Measurements from ENCODE around the gene HMG20A.

HMG20A gene

DNA sequence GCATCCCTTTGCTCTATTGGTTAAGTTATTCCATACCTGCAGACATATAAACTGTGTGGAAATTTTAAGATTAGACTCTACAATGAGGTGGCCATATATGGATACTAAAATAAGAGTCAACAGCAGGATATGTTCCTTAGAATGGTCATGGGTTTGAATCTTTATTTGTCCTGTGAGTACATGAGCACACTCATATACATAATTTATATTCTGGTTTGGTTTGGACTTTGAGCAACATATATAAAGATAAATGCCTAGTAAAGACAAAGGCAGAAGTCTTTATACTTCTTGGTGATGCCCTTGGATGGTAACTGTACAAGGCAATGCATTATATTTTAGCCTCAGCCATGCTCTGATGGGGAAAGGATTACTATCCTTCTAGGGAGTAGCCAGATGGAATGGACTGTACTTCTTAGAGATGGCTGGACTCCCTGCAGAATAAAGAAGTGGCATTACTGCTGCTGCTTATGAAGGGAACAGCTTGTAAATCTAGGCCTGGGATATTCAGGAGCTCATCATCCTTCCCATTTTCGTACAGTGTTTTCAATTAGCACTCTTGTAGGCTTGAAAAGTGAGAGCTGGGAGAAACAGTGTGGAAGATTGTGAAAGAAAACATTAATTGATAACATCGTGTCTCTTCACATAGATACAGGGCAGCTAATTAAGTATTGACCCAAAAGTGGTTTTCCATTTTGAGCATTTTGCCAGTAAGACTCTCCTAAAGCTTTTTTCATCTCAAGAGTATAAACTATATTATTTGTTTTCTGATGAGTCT is 60.4 kb downstream of the HMG20A start:
- no peak for DNase-seq

DNA sequence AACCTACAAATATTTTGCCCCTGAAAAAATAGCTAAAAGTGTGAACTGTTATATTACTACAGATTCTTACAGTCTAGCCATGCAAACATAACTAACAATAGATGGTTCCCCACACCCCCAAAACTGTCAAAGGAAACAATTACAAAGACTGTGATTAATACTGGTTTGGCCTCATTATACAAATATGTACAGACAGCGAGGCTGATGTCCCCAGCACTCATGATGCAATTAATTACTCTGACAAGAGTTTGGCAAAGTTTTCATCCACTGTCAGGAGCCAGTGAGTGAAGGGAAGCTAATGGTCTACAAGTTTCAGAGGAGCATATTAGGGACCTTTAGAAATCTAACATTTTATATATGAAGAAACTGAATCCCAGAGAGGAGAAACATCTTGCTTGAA is 61.0 kb downstream of the HMG20A start:
- no peak for DNase-seq

DNA sequence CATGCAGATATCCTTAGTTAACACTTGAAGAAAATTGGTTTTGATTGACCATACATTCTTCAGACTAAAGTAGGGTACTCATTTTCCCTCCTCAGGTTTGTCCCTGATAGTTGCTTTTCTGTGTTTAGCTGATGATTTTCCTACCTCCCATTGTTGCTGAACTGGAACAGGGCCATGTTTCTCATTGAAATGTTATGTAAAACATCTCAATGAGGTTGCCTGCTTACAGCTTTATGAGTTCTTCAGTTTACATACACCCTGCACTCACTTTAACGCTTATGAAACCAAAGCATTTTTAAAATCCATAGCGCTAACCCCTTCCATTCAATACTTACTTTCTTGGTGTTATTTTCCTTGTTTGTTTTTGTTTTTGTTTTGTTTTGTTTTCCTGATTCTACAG is 61.9 kb downstream of the HMG20A start:
- DNase-seq: no peak

DNA sequence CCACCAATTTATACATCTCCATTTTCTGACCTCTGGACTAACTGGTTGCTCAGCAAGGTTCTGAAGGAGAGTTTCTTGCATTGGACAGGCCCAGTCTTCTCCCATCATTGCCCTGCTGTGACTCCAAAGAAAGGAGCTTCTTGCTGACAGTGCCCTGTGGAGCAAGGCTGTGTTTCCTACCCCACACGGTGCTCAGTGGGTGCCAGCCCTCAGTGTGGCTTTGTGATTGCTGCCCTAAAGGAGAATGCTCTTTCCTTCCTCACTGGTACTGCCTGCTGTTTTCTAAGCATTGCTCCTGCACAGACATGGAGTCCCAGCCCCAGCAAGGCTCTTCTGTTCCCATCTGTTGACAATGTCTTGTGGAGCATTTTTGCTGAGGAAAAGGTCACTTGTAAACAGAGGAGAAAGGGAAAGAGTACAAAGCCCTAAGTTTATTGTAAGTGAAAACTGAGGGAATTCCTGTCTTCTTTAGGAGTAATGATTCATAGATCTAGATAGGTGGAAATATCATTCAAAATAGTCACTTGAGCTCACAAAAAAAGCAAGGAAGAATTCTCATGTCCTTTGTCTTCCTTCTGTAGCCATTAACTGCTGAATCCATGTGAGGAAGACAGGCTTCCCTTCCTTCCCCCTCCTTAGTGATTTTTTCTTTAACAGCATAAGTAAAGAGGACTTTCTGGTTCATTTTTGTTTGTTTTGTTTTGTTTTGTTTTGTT is 62.9 kb downstream of the HMG20A start:
- DNase-seq: no peak

DNA sequence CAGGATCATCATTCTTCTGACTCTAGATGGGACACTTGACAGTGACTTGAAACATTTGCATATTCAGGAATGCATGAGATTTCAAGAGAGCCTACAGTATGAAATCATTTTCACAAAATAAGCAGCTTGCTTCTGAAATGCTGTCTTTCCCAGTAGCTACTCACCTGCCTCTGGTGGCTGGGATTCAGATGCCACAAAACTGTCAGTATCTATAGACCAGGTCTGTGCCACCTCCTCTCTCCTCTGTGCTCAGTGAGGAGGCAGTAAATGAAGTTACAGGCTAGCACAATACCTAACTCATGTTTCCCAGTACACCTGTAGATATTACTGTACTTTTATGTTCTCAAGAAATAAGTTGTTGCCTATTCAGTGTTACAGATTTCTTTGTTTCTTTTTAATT is 64.3 kb downstream of the HMG20A start:
- no peak for DNase-seq

DNA sequence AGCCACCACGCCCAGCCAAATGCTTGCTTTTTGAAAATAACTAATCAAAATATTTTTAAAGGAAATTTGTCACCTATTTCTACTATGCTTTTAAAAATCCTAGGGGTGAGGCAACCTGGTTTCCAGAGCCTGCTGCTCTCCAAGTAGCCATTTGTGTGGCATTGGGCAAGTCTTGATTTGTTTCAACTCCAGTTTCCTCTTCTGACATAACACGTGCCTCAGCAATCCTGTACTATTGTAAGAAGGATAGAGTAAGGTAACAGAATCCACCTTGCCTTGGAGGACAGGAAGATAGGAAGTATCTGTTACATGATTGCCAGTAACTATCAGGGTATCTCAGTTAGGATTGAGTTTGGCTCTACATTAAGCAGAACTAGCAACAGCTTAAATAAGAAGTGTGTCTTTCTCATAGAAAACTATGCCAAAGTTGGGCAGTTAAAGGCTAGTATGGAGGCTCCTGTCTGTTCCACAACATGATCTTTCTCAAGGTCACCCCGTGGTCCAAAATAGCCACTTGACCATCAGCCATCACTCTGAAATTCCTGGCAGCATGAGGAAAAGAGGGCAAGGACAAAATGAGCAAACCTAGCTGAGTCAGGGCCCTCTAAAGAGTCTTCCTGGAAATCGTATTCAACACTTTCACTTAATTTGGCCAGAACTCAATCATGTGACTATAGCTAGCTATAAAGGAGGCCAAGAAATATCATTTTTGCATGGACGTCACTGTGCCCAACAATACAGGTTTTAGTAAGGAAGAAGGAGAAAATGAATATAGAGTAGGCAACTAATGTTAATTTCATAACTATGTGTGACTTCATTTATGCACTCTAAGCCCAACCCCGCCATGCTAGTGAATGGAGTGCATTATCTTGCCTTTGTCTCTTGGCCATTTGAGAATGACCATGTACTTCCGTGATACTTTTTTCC is 66.1 kb downstream of the HMG20A start:
- DNase-seq: no peak

DNA sequence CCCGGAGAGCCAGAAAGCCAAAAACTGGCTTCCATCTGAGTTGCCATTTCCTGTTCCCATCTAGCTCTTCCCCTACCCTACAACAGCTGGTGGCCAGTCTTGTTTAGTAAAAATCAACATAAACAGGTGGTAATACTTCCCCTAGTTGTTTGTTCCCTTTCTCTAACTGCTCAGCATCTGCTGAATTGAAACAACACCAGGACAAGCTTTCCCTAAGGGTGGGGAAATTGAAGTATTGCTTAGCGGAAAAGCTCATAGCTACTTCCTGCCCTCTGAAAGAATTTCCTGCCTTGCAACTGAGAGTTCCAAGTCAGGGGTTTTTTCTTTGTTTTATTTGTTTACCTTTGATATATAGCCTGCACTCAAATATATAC is 66.8 kb downstream of the HMG20A start:
- DNase-seq: no peak

DNA sequence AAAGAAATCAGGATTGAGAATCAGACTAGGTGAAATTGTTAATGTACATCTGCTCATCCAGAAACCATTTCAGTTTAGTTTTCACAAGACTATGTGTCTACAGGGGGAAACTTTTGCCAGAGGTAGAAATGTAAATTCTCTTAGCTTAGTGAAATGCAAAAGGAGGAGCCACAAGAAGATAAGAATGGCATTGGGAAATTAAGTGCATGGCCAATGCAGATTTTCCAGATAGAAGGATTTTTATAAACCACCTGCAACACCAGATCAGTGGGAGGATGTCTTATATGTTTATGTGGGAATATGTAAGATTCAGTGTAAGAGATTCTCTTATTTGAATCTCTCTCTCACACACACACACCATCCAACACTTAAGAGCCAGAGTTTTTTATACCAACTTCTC is 67.2 kb downstream of the HMG20A start:
- no peak for DNase-seq

DNA sequence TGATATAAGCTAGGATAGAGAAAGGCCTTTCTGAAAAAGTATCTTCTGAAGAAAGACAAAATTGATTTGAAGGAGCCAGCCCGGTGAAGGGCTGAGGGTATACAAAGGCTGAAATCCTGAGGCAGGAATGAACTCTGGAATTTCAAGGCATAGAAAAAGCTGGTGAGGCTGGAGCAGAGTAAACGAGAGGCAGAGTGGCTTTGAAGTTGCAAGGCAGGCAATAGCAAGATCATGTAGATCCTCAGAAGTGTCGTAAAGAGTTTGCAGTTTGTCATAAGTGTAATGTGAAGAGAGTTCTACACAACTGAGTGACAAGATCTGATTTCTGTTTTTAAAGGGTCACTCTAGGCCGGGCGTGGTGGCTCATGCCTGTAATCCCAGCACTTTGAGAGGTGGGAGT is 69.0 kb downstream of the HMG20A start:
- DNase-seq: no peak

DNA sequence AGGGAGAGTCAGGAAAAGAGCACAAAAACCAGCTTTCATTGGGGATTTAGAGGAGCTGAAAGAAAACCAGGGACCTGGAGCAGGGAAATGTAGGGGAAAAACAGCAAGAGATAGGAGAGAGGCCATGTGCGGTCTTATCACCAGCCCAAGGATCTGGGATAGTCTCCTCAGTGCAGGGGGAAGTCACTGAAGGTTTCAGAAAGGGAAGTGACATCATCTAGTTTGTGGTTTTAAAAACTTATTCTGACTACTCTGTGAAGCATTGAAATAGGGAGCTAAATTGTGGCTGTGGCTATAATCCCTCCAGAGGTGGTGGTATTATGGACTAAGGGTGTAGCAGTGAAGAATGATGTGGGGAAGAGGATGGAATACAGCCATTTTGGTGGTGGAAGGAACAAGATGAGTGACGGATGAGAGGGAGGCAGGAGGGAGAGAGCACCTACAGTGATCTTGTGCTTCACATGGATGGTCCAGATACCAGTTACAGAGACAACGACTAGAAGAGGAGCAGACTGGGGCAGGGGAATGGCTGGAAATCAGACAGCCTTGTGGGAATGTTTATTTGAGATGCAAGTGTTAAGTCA is 72.7 kb downstream of the HMG20A start:
- no peak for DNase-seq

DNA sequence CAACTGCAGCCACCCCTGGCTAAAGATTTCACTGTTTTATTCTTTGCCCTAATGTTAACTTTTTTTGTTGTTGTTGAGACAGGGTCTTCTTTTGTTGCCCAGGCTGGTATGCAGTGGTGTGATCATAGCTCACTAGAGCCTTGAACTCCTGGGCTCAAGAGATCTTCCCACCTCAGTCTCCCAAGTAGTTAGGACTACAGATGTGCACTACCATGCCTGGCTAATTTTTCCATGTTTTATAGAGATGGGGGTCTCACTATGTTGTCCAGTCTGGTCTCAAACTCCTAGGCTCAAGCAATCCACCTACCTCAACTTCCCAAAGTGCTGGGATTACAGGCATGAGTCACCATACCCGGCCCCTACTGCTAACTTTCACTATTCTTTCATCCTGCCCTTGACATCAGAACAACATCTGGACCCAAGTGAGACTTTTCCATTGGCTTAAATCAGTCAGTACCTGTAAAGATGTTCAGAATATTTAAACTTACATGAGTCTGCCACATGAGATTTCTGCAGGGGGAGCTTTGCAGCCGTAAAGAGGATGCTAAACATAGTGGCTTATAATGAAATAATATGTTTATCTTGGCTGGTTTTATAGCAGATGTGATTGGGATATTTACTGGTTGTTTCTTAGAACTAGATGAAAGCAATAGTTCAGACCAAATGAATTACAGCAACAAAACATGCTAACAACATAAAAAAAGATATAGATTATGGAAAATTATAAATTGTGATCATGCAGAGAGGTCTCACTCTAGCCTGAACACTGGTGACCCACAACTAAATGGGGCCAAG is 73.6 kb downstream of the HMG20A start:
- no peak for DNase-seq

DNA sequence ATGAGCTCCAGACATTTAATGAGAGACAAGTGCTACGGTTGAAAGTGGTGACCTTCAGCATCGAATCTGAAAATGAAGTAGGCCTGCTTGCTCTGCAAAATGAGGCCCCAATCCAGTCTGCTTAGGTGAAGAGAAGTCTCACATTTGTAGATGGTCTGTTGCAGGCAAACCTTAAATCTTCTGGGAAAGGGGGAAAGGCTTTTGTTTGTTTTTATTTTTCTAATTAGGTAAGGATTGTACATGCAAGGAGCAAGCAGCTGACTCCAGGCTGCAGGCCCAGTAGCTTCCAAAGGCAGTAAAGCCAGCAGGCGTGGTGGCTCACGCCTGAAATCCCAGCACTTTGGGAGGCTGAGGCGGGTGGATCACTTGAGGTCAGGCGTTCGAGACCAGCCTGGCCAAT is 74.3 kb downstream of the HMG20A start:
- DNase-seq: no peak

DNA sequence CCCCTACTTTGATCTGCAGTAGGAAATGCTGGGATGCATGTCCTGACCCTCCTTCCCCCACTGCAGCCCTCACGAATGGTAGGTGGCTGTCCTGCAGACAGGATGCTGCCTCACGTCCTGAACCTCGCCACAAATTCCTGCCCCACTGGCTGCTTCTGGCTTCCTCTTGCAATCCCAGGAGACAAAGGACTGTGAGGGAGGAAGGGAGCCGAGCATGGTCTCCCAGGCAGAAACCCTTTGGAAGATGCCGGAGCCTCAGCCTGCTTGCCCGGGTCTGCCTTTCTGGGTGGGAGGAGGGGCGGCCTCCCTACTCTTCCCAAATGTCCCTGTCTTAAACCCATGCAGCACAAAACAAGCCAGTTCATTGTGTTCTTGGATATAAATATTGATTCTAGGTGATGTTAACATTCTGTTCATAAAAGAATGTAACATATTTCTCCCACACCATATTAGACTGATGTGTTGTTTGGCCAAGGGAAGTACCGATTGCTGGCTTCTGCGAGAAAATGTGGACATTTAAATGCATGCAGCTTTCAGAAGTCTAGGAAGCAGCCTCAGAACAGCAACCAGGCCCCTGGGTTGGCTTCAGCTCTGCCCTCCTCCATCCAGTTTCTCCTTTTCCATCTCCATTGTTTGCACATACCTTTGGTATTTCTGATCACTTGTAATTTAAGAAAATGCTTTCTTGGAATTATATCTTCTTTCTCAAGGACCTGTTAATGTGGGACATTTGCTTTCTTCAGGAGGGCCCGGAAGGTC is 75.3 kb downstream of the HMG20A start:
- no peak for DNase-seq

DNA sequence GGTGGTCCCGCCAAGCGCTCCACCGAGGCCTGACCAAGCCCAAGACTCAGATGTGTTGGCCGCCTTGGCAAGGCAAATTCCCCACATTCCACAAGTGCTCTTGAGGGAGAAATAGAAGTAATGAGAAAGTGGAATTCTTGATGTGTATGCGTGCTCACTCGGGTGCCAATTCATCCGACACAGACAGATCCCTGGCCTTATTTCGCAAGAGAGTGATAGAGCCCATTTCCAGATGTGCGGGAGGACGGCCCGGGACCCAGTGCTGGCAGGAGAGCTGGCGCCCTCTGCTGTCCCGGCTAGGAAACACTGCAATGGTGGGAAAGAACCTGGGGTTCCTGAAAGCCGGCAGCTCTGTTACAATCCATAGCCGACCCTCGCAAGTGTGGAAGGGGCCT is 76.0 kb downstream of the HMG20A start:
- DNase-seq: peak; percentile 24 to 59 (median 57)

DNA sequence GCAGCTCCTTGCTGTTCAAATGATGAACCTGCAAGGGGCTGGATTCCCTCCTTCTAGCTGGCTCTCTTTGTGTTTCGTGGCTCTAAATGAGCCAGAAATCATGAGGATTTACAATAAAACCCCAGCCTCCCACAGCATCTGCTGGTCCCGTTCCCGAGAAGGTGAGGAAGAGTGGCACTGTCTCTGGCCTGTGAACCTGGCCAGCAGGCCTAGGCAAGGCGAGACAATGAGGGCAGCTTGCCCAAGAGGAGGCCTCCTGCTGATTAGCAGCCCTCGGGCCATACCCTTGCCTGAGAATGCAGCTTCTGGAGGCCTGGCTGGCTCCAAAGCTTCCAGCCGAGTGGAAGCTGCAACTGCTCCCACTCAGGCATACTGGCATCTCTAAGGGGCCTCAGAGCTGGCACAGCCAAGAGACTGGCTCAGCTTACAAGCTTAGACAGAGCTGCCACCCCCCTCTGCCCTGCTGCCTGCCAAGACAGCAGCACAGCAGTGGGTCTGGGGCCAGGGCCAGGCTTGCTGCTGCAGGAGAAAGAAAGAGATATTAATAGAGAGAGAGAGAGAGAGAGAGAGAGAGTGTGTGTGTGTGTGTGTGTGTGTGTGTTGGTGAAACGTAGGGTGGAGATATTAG is 76.5 kb downstream of the HMG20A start:
- no peak for DNase-seq

DNA sequence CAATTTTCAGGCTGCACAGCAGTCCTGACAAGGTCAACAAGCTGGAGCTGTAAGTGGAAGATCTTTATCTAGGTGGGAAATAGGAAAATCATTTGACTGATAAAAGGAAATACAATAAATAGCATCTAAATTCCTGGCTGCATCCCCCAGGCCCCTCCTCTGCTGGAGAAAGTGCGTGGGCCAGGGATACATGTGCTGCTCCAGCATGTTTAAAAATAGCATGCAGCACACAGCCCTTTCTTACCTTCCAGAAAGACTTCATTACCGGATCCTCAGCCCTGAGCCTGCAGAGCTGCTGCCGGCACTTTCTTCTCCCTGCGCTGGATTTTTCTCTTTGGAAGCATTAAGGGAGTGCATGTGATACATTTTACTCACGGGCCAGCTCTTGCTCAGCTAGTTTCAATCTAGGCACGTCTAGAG is 77.3 kb downstream of the HMG20A start:
- no peak for DNase-seq

DNA sequence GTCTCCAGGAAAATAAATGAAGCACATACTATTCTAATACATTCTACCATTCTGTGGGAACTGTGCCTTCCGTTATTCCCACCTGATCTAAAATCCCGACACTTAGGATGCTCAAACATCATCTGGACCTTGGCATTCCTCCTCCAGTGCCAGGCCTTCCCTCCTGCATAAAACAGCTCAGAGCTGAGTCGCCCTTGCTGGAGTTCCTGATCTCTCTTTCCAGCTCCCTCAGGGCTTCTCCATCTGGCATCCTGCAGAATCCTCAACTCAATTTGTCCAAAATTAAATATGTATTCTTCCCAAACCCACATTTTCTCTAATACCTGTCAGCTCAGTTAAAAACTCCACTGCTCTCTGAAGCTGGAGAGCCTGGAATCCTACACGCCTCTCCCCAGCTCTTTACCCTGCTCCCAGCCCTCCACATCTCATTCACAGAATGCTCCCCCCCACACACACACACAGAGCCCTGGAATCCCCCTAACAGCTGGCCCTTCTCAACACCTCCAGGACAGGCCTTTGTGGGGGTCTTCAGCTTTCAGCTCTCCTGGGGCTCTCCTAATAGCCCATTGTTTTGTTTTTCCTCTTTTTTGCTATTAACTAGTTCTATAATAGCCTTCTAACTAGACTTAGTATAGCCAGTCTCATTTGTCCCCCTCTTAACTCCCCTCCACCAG is 78.5 kb downstream of the HMG20A start:
- no peak for DNase-seq

DNA sequence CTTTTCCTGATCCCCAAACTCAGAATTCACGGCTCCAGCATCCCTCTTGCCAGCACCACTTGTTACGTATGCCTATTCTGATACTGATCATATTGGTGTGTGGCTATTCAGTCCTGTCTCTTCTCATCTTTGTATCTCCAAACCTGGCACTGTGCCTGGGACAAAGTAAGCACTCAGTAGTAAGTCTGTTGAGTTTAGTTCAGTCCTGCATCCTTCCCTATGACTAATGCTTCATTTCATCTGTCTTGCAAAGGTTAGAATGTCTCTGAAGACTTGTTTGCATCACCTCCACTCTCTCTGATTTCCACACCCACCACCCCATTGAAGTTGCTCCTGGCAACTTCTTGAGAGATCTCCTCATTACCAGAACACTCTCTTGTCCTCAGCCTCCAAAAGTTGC is 80.3 kb downstream of the HMG20A start:
- DNase-seq: no peak

DNA sequence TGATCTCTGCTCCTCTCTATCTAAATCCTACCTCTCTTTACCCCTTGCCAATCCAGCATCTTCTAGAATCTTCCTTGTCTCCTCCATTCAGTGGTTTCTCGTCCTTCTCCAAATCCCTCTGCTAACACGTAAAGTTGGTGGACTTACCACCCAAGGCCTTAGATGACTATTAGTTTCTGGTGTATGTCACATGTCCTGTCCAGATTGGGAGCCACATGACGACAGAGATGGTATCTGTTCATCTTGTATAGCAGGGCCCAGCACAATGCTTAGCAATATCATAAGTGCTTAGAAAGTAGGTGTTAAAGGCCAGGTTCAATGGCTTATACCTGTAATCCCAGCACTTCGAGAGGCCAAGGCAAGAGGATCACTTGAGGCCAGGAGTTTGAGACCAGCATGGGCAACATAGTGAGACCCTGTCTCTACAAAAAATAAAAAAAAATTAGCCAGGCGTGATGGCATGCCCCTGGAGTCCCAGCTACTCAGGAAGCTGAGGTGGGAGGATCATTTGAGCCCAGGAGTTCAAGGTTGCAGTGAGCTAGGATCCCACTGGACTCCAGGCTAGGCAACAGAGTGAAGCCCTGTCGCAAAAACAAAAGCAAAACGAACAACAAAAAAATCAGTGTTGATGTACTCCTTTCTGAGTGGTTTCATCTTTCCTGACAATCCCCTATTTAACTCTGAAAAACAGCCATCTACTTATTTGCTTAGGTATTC is 81.8 kb downstream of the HMG20A start:
- no peak for DNase-seq

DNA sequence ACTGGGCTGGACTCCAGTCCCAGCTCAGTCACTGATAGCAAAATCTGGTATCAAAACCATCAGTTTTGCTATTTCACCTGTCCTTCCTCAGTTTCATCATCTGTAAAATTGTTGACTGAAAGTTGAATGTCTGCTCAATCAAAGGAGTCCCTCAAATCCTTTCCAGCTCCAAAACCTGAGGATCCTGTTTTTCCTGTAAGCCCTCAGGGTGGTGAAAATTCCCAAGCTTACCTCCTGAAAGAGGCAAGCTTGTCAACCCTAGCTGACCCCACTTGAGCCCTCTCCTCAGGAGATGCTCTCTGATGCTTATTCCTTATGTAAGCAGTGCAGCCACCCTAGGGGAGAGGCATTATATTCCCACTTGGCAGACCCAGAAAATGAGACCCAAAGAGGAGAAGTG is 82.6 kb downstream of the HMG20A start:
- no peak for DNase-seq

Data from activated naive CD4-positive, alpha-beta T cell (primary cell).